Right lobe of liver (tissue), 6 donors: ENCODE results near the gene EVA1A. TPM values are rescaled to one million over a fixed set of nuclear protein-coding genes. Genes with fewer than 3 reads are reported as not detected.
A peak's percentile ranks its signal among the peaks of the same experiment; 100 is the strongest.

Experiments used
- ATAC-seq, 4 donors: fragments of 200-7000 bp; cut with Tn5 transposase; one replicate each; pipeline ENCODE4 v1.9.1; 2020; ENCODE audit warnings: mild to moderate bottlenecking in 4 of 4, moderate library complexity in 4 of 4
- DNase-seq, 3 donors: peaks; one replicate each; pipeline ENCODE4 v3.0.0-alpha.2; 2020
- H3K27ac ChIP-seq, 3 donors: fragments of 200-600 bp; one replicate each; pipeline ENCODE4 v1.8.0; 2022
- H3K27me3 ChIP-seq, 2 donors: fragments of 200-600 bp; one replicate each; pipeline ENCODE4 v1.8.0; 2022
- H3K36me3 ChIP-seq, 4 donors: fragments of 200-600 bp; sonication (generic) in 1 of 4; one replicate each; pipeline versions ENCODE4 v1.5.1 to v1.8.0; 2017 to 2022; ENCODE audit warnings: control low read depth in 1 of 4
- H3K4me1 ChIP-seq, 4 donors: fragments of 200-600 bp; sonication (generic) in 1 of 4; one replicate each; pipeline versions ENCODE4 v1.5.1 to v1.8.0; 2017 to 2022; ENCODE audit warnings: control low read depth in 1 of 4
- H3K4me3 ChIP-seq, 3 donors: fragments of 200-600 bp; one replicate each; pipeline ENCODE4 v1.8.0; 2022
- H3K9me3 ChIP-seq, 4 donors: fragments of 200-600 bp; sonication (generic) in 1 of 4; one replicate each; pipeline versions ENCODE4 v1.5.1 to v1.8.0; 2017 to 2022; ENCODE audit warnings: control low read depth in 1 of 4
- POLR2A ChIP-seq: fragments of 450-650 bp; IDR thresholded peaks from one replicate; pipeline ENCODE4 v1.6.1; 2017; ENCODE audit warnings: antibody characterized with exemption, mild to moderate bottlenecking
- WGBS: methylation state at CpG from one replicate; pipeline ENCODE4 v1.1.6; 2018; ENCODE audit warnings: low coverage, low lambda C conversion rate; ENCODE audit not compliant: insufficient coverage; ENCODE audit errors: missing lambda C conversion rate; 5-methylcytosine and 5-hydroxymethylcytosine counted together
- intact Hi-C, 2 donors: fragments of 100-400 bp; cut with DNase I; formaldehyde crosslinking; loops; one replicate each; pipeline versions ENCODE4 v1.11.2 to v1.14.1; 2022
- total RNA-seq, 6 experiments: library from RNA; depleted of rRNA in 2 of 6; stranded (reverse); fragments of >200 nt in 2 of 6; fragmentation: NEBNext Ultra II Directional in 3 of 6; extraction: Animal tissue kit (Norgen Biotek cat#: 25700) in 3 of 6; gene quantifications; one replicate each; pipeline versions ENCODE4 v1.1.0 to v1.2.4, GENCODE V29; 2016 to 2023
- TF ChIP-seq, protein P1 (sequence below), 4 donors: fragments of 200-600 bp in 3 of 4; fragments of 450-650 bp in 1 of 4; IDR thresholded peaks; one replicate each; pipeline versions ENCODE4 v1.5.1 to v1.8.0; 2016 to 2022; ENCODE audit warnings: antibody characterized with exemption in 4 of 4, mild to moderate bottlenecking in 2 of 4
- donor health status: DM: no; HTN: yes; CAD: no.
- donor health status: DM: no; HTN: no; CAD: no.
- donor health status: DM: no; HTN: no; CAD: no.
- donor health status: DM: no; HTN: yes; CAD: no.
- donor health status: DM: no; HTN: yes; CAD: no.

The EVA1A gene
- total RNA-seq, 6 experiments from 2014 or later = 30.6 to 125 (median 74.5) TPM

DNA sequence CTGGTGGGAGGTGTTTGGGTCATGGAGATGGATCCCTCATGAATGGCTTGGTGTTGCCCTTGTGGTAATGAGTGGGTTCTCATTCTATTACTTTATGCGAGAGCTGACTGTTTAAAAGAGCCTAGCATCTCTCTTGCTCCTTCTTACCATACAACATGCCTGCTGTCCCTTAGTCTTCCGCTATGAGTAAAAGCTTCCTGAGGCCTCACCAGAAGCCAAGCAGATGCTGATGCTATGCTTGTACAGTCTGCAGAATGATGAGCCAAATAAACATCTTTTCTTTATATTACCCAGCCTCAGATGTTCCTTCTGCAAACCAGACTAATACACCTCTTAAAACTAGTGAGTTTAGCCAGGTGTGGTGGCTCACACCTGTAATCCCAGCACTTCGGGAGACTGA, 23.1 kb downstream of the EVA1A start:
- no peaks in the 10 kb centered on the region for H3K9me3 ChIP-seq
- no peak overlapping the region for H3K4me3 ChIP-seq
- no peaks in the 10 kb centered on the region for H3K36me3 ChIP-seq
- no peak for TF ChIP-seq POLR2A
- TF ChIP-seq, protein P1, sequence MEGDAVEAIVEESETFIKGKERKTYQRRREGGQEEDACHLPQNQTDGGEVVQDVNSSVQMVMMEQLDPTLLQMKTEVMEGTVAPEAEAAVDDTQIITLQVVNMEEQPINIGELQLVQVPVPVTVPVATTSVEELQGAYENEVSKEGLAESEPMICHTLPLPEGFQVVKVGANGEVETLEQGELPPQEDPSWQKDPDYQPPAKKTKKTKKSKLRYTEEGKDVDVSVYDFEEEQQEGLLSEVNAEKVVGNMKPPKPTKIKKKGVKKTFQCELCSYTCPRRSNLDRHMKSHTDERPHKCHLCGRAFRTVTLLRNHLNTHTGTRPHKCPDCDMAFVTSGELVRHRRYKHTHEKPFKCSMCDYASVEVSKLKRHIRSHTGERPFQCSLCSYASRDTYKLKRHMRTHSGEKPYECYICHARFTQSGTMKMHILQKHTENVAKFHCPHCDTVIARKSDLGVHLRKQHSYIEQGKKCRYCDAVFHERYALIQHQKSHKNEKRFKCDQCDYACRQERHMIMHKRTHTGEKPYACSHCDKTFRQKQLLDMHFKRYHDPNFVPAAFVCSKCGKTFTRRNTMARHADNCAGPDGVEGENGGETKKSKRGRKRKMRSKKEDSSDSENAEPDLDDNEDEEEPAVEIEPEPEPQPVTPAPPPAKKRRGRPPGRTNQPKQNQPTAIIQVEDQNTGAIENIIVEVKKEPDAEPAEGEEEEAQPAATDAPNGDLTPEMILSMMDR (IDR thresholded peaks at IDR 0.05) = no peak
- intact Hi-C loops = no loop called here
- ATAC-seq (no peak), DNase-seq (no peak)
- 89% methylated on average over 2 of the region's 3 CpGs for WGBS
- H3K27ac ChIP-seq = no peak overlapping the region
- H3K27me3 ChIP-seq = no peaks in the 10 kb centered on the region
- H3K4me1 ChIP-seq = no peaks in the 10 kb centered on the region

DNA sequence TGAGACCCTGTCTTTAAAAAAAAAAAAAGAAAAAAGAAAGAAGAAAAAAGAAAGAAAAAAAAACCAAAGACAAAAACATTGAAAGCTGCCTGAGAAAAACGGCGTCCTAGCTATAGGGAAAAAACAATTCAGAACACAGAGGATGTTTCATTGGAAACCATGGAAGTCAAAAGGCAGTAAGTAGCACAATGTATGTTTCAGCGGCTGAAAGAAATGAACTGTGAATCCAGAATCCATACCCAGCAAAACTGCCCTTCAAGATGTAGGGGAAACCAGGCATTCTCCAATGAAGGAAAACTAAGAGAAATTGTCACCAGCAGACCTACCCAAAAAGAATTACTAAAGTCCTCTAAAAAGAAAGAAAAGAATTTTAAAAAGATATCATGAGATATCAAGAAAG, 27.6 kb downstream of the EVA1A start:
- ATAC-seq = no peak
- Histone ChIP-seq H3K4me3 (no peak overlapping the region), H3K4me1 (no peaks in the 10 kb centered on the region), H3K36me3 (no peaks in the 10 kb centered on the region), H3K9me3 (no peaks in the 10 kb centered on the region), H3K27me3 (no peaks in the 10 kb centered on the region), H3K27ac (no peak overlapping the region)
- TF ChIP-seq POLR2A = no peak
- TF ChIP-seq, protein P1 (IDR thresholded peaks at IDR 0.05) = no peak
- intact Hi-C loops = no loop called here
- 96% methylated on average over 3 of the region's 3 CpGs for WGBS
- no peak for DNase-seq

GRCh38 chr2:75532488-75532887, 28.3 kb downstream of the EVA1A start:
- no peaks in the 10 kb centered on the region for H3K4me1 ChIP-seq
- intact Hi-C loops = no loop called here
- 64% methylated on average over 1 of the region's 1 CpG for WGBS
- H3K4me3 ChIP-seq = no peak overlapping the region
- H3K9me3 ChIP-seq = no peaks in the 10 kb centered on the region
- no peak for ATAC-seq
- TF ChIP-seq, protein P1 (IDR thresholded peaks at IDR 0.05) = no peak
- TF ChIP-seq POLR2A = no peak
- no peak overlapping the region for H3K27ac ChIP-seq
- DNase-seq = no peak
- no peaks in the 10 kb centered on the region for H3K27me3 ChIP-seq
- no peaks in the 10 kb centered on the region for H3K36me3 ChIP-seq

- ATAC-seq (peak in 1 of 4 donors; percentile 54), DNase-seq (no peak)
- TF ChIP-seq, protein P1 (IDR thresholded peaks at IDR 0.05) = no peak
- TF ChIP-seq POLR2A = no peak
- intact Hi-C loops = no loop called here
- Histone ChIP-seq H3K27me3 (no peaks in the 10 kb centered on the region), H3K36me3 (no peaks in the 10 kb centered on the region), H3K4me3 (no peak overlapping the region), H3K4me1 (peaks cover 0 to 5% (median 0%) of the 10 kb centered on the region in 4 donors), H3K27ac (no peak overlapping the region), H3K9me3 (no peaks in the 10 kb centered on the region)
- 93% methylated on average over 2 of the region's 5 CpGs for WGBS
These were observed 32.3 kb downstream of the EVA1A start for GRCh38 chr2:75528221-75528977.
